Stimulated activated CD8-positive, alpha-beta memory T cell treated with anti-CD3 and anti-CD28 coated beads, Interleukin-7, amount 100 ng/mL, for 4 hours (primary cell): ENCODE data around the gene C20orf202.
A peak's percentile ranks its signal among the peaks of the same experiment; 100 is the strongest.

Experiments
- DNase-seq, 2 donors: peaks; one replicate each; pipeline ENCODE4 v3.0.0-alpha.2; 2020; ENCODE audit warnings: low read depth in 2 of 2

C20orf202 gene

DNA sequence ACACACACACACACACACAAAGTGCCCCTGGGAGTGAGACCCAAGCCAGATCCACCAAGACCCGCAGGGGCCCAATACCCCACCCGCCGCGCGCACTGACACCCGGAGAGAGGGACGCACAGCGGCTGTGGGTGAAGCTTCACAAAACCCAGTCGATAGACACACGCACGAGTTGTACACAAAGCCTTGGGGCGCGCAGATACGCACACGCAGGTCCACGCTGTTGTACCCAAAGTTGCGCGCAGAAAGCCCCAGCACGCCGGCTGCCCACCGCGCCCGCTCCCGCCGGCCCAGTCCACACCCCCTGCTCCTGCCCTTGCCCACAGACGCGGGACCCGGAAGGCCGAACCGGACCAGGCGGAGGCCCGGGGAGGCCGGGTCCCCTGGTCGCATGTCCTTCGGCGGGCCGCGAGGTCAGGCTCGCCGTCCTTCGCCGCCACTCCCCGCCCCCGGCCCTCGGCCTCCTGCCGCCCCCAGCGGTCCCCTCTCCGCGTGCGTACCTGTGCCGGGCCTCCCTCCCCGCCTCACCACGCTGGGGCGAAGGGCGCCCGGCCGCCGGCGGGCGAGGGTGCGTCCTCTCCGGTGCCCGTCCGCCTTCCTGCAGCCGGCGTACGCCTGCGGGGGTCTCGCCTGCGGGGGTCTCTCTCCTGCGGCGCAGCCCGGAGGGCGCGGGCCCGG, 18.5 kb upstream of the C20orf202 start, which contains the start of gene TMEM74B:
TMEM74B (minus strand) TSS at position 344 of the 678 bp plus-strand sequence. CDS start 1,180 bp downstream, outside the sequence.
- no peak for DNase-seq

DNA sequence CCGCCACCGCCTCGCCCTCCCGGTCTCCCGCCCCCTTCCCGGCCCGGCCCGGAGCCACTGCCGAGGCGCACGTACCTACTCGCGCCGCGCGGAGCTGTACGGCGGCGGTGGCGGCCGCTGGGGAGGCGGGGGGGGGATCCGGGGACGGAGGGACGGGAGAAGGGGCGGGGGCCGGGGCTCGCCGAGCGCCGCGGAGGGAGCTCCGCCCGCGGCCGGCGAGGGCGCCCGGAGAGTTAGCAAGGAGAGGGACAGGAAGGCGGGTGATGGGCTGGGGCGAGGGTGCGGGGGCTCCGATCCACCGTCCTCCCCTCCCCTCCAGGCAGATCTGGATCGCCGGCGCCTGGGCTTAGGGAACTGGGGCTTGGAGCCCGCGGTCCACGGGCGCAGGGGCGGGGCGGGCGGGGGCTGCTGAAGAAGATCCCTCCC, 17.9 kb upstream of the C20orf202 start:
- no peak for DNase-seq

DNA sequence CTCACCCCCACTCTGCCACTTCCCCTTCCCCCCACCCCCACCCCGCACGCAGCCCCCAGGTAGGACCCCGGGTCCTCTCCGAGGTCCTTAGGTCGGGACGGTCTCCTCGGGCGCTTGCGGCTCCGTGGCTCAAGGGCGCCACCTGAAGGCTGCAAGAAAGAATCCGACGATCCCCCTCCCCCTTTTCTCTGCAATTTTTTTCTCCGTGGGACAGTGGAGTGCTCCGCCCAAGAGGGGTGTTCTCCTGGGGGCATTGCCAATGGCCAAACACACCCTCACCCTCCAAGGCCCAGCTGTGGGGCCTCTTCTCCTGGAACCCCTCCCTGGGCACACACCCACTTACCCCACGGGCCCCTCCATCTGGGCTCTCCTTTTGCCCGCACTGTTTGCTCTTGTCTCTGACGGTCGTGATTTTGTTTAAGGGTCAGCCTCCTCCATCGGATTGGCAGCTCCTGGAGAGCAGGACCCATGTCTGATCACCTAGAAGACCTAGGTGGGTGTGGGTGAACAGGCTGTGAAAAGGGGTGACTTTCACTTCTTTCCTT, 17.4 kb upstream of the C20orf202 start:
- DNase-seq = peak in 1 of 2 donors; percentile 9

- DNase-seq = no peak
Observed at GRCh38 chr20:1186367-1186991, 16.8 kb upstream of the C20orf202 start.

GRCh38 chr20:1187605-1188171, 15.6 kb upstream of the C20orf202 start:
- DNase-seq = no peak

DNA sequence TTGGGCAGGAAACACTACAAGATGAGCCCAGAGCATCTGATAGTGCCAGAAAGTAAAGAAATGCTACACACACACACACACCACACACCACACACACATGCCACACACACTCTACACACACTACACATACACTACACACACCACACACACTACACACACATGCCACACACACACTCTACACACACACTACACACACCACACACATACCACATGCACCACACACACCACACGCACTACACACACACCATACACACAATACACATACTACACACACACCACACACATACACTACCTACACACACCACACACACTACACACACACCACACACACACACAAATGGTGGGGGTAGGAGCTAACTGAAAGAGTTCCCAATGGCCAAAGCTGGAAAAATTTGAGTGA, 14.9 kb upstream of the C20orf202 start:
- DNase-seq = no peak

GRCh38 chr20:1189827-1190226, 13.4 kb upstream of the C20orf202 start:
- DNase-seq = no peak

- no peak for DNase-seq
Observed at GRCh38 chr20:1190847-1191246, 12.4 kb upstream of the C20orf202 start.

DNA sequence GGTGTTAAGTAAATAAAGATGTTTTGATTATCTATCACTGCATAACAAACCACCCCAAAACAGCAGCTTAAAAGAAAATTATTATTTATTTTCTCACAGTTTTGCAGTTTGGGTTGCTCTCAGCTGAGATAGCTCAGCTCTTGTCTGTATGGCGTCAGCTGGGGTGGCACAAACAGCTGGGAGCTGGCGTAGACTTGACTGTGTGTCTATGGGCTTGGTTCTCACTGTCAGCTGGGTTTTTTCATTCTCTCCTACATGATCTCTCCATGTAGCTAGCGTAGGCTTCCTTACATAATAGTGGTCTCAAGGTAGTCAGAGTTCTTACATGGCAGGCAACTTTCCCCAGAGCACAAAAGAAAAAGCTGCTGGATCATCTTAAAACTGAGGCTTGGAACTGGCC, 12.0 kb upstream of the C20orf202 start:
- DNase-seq = no peak

GRCh38 chr20:1195226-1195625, 8.0 kb upstream of the C20orf202 start:
- no peak for DNase-seq

GRCh38 chr20:1196634-1197033, 6.6 kb upstream of the C20orf202 start:
- no peak for DNase-seq

GRCh38 chr20:1197801-1198200, 5.5 kb upstream of the C20orf202 start:
- DNase-seq = no peak

DNA sequence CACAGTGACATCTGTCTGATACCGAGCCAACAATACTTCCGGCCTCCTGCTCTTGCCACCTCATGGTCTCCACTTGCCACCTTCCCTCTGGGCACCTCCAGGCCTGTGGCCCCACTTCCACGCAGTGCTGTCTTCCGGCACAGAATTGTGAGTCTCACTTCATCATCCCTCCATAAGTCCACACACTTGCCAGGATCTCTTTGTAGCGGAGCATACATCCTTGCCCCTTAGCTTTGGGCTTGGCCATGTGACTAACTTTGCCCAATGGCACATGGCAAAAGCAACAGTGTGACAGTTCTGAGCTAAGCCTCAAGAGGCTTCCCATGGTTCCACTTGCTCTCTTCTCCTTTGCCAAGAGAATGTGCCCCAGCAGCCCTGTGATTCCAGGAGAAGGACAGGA, 4.5 kb upstream of the C20orf202 start:
- no peak for DNase-seq

GRCh38 chr20:1199212-1199873, 3.9 kb upstream of the C20orf202 start:
- DNase-seq = no peak

DNA sequence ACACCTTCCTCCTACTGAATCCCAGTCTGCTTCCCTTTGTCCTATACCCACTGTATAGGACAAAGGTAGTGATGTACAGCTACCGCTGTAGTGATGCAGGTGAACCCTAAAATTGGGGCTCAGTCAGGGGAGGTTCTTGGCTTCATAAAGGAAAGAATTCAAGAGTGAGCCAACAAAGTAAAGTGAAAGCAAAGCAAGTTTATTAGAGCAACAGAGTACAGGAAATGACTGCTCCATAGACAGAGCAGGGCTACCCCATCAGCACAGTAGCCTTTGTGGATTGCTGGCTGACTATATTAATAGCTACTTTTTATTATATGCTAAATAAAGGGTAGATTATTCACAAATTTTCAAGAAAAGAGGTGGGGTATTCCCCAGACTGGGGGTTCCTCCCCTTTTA, 3.3 kb upstream of the C20orf202 start:
- DNase-seq = no peak

GRCh38 chr20:1203630-1204029, 376 bp downstream of the C20orf202 start:
- DNase-seq = no peak

GRCh38 chr20:1204113-1204512, 859 bp downstream of the C20orf202 start:
- no peak for DNase-seq

GRCh38 chr20:1204576-1204975, 1.3 kb downstream of the C20orf202 start:
- no peak for DNase-seq

DNA sequence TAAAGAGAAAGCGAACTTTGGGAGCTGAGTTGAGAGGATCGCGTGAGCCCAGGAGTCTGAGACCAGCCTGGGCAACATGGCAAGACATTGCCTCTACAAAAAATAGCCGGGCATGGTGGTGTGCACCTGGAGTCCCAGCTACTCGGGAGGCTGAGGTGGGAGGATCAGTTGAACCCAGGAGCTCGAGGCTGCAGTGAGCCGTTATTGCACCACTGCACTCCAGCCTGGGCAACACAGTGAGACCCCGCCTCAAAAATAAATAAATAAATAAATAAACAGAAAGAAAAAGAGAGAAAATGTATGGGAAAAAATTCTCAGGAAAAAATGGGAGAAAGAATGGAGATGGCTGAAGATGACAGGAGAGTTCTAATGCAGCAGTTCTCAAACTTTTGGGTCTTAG, 2.5 kb downstream of the C20orf202 start:
- DNase-seq = no peak

- no peak for DNase-seq
Observed at GRCh38 chr20:1206366-1207148, 3.3 kb downstream of the C20orf202 start.

DNA sequence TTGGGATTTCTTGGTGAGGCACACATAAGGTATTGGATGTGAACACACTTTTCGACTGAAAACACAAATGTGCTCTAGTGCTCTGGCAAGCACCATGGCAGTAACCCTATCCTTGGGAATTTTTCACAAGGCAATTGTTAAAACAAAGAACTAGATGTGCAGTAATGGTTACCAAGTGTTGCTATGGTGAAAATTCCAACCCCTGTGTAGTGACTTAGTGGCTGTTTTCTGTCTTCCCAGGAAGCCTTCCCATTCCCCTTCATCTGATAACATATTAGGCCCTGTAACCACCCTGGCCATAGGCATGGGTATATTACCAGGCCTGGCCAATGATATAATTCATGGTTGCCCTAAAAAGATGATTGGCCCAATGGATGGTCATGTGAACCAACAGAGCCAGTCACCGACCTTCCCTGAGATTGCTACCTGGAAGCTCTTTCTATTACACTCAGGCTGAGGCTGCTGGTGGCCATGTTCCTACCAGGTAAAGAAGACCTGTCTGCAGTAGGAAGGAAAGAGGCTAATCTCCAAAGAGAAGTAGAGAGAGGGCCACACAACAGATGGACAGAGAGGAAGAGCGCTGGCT, 4.1 kb downstream of the C20orf202 start:
- DNase-seq = no peak
